GM21526 (cell line): ENCODE measurements around the gene BTD.

Source experiments
- ATAC-seq: cut with Tn5 transposase; IDR thresholded peaks from one replicate; pipeline ENCODE4 v1.9.1; 2021; ENCODE audit warnings: moderate library complexity; ENCODE audit not compliant: unreplicated experiment, low FRiP score

BTD gene, protein sequence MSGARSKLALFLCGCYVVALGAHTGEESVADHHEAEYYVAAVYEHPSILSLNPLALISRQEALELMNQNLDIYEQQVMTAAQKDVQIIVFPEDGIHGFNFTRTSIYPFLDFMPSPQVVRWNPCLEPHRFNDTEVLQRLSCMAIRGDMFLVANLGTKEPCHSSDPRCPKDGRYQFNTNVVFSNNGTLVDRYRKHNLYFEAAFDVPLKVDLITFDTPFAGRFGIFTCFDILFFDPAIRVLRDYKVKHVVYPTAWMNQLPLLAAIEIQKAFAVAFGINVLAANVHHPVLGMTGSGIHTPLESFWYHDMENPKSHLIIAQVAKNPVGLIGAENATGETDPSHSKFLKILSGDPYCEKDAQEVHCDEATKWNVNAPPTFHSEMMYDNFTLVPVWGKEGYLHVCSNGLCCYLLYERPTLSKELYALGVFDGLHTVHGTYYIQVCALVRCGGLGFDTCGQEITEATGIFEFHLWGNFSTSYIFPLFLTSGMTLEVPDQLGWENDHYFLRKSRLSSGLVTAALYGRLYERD

GRCh38 chr3:15601399-15602145, at the start of gene BTD, which contains the start of gene HACL1:
Gene BTD (plus strand): TSS chr3:15601745. CDS start chr3:15635440, 33,695 bp downstream.
Gene HACL1 (minus strand): TSS chr3:15601569. CDS start chr3:15601463, 106 bp downstream.
- ATAC-seq = peak; percentile 93

- no peak for ATAC-seq
Observed at GRCh38 chr3:15551902-15552301, 49.6 kb upstream of the BTD start.

DNA sequence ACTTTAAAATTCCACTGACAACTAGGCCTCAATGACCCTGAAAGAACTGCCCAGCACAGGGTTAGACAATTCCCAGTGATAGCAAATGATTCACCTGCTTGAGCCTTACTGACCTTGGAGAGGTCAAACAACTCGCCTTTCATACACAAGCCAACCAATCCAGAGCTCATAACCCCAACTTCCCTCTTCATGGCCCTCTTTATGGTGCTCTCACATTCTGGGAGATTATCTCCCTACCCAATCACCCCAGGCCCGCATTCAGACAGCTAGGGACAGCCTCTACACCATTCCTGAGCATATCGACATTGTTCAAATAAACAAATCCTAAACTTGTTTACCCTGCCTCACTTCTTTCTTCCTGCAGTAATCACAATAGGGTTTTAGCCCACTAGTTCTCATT, 47.8 kb upstream of the BTD start:
- ATAC-seq = no peak

GRCh38 chr3:15556512-15556911, 45.0 kb upstream of the BTD start:
- ATAC-seq = peak; percentile 84

DNA sequence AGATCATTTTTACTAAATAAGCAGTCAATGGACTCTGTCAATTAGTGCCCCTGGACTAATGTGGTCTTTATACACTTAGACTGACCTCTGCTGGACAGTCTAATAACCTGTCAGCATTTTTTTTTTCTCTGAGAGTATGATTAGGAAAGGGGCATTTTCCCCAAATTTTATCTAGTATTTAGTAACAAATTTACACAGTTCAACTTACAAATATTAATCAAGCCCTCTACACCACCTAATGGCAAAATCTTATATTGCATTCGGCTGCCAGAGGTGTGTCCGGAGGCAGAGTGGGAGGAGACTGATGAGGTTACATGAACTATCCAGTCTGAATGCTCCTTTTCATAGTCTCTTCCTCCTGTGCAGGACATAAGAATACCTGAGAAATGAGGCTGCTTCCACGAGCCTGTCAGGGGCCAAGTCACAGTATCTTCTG, 44.0 kb upstream of the BTD start:
- peak; percentile 64 for ATAC-seq

DNA sequence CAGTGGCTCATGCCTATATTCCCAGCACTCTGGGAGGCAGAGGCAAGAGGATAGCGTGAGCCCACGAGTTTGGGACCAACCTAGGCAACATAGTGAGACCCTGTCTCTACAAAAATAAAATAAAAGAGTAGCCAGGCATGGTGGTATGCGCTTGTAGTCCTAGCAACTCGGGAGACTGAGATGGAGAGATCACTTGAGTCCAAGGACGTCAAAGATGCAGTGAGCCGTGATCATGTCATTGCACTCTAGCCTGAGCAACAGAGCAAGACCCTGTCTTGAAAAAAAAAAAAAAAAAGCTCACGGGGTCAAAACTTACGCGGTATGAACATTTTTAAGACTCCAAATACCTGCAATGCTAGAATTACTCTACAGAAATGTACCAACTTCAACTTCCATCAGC, 43.0 kb upstream of the BTD start:
- no peak for ATAC-seq

- no peak for ATAC-seq
Observed at GRCh38 chr3:15562560-15562959, 39.0 kb upstream of the BTD start.

- ATAC-seq = no peak
Observed at GRCh38 chr3:15563190-15563589, 38.4 kb upstream of the BTD start.

- no peak for ATAC-seq
Observed at GRCh38 chr3:15572138-15572537, 29.4 kb upstream of the BTD start.

- ATAC-seq = no peak
Observed at GRCh38 chr3:15575446-15575845, 26.1 kb upstream of the BTD start.

- ATAC-seq = no peak
Observed at GRCh38 chr3:15576475-15576874, 25.1 kb upstream of the BTD start.

- ATAC-seq = no peak
Observed at GRCh38 chr3:15578289-15578867, 23.2 kb upstream of the BTD start.

DNA sequence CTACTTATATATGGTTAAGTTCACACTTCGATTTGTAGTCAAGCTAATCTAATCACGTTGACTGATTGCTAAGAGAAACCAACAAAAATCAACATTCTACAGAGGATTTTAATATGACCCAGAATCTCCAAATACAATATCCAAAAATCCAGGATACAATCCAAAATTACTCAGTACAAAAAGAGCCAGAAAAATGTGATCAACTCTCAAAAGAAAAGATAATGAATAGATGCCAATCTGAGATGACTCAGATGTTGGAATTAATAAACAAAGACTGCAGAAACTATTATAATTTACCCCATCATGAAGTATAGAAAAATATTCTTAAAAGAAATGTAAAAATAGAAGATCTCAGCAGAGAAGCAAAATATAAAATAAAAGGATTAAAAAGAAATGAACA, 22.5 kb upstream of the BTD start:
- ATAC-seq = no peak

- ATAC-seq = no peak
Observed at GRCh38 chr3:15581471-15582394, 19.8 kb upstream of the BTD start.

DNA sequence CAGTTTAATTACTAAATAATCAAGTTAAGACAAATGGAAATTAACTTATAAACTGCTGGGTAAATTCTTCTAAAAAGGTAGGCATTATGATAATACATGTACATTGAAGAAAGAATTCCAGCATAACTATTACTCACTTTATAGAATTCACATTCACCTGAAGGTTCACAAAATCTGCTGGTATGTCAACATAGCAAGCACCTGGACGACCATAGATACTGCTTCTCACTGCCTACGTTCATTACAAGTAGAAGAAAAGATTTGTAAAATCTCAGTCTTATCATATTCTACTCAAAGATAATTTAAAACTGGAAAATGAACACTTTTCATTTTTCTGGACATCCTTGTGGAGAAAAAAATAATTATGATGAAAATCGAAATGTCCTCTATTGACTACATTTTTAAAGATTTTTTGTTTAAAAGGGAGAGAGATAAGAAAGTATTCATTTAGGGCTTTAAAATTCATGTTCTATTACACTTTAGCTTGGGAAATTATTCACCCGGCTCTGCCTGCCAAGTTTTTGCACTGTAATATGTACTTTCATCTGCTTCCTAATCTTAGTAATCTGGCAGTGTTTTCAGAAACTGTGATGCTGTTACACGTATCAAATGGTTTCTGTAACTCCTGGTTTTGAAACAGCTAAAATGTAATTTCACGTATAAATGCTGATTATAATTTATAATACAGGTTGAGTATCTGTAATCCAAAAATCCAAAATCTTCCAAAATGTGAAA, 16.3 kb upstream of the BTD start:
- ATAC-seq = no peak

DNA sequence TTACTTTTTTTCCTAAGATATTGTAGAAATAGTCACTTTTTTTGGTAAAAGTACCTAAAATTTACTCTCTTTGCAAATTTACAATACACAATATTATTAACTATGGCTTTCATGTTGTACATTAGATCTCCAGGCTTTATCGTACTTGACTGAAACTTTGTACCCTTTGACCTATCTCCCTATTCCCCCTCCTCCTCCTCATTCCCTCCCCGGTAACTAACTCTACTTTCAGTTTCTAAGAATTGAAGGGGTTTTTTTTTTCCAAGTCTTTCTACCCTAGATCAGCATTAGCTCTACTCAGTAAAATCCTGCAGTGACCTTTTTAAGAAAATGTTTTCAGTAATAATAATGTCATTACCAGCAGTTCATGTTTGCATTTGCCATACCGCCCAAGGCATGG, 10.3 kb upstream of the BTD start:
- ATAC-seq = no peak

DNA sequence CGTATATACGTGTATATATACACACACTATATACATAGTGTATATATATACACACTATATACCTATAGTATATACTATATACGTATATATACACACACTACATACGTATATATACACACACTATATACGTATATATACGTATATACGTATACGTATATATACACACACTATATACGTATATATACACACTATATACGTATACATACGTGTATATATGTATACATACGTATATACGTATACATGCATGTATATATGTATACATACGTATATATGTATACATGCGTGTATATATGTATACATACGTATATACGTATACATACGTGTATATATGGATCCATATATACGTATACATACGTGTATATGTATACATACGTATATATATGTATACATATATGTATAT, 9.6 kb upstream of the BTD start:
- no peak for ATAC-seq

DNA sequence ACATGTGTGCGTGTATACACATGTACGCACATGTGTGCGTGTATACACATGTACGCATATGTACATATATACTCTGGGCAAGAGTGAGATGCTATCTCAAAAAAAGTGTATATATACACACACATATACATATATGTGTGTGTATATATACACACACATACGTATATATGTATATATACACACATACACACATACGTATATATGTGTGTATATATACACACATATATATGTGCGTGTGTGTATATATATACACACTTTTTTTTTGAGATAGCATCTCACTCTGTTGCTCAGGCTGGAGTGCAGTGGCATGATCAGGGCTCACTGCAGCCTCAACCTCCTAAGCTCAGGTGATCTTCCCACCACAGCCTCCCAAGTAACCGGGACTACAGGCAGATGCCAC, 8.6 kb upstream of the BTD start:
- no peak for ATAC-seq

GRCh38 chr3:15595955-15596354, 5.6 kb upstream of the BTD start:
- no peak for ATAC-seq

DNA sequence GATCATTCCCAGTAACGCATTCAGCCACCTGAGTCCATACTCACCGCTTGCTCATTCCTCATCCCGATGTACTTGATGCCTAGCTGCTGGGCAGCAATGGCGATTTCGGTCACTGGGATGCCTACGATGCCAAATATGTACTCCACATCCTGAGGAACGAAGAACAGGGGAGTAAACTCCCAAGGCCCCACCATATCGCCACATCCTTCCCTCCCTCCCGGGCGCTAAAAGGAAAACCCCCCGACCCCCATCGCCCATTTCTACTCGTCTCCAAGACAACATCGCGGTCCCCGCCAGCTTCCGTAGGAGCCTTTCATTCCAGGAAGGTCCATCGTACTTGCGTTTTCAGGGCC, 523 bp upstream of the BTD start:
- peak; percentile 25 for ATAC-seq
